Heart right ventricle (tissue), 16 donors: ENCODE measurements around the gene SLC34A1. TPM values are rescaled to one million over a fixed set of nuclear protein-coding genes. Genes with fewer than 3 reads are reported as not detected.

Source experiments
- ATAC-seq, 8 donors: fragments of 200-7000 bp; cut with Tn5 transposase; one replicate each; pipeline ENCODE4 v1.9.1; 2020; ENCODE audit warnings: mild to moderate bottlenecking in 8 of 8, moderate library complexity in 8 of 8, moderate number of reproducible peaks in 1 of 8
- DNase-seq, 2 donors: peaks; one replicate each; pipeline ENCODE4 v3.0.0-alpha.2; 2020
- H3K27ac ChIP-seq, 10 donors: fragments of 200-600 bp; sonication (generic) in 2 of 10; one replicate each; pipeline versions ENCODE4 v1.5.0 to v1.8.0; 2020 to 2022; ENCODE audit warnings: mild to moderate bottlenecking in 3 of 10
- H3K27me3 ChIP-seq, 7 donors: fragments of 200-600 bp; one replicate each; pipeline ENCODE4 v1.8.0; 2021 to 2022; ENCODE audit warnings: mild to moderate bottlenecking in 2 of 7
- H3K36me3 ChIP-seq, 9 donors: fragments of 200-600 bp; sonication (generic) in 1 of 9; one replicate each; pipeline versions ENCODE4 v1.5.0 to v1.8.0; 2020 to 2022; ENCODE audit warnings: mild to moderate bottlenecking in 2 of 9
- H3K4me1 ChIP-seq, 9 donors: fragments of 200-600 bp; sonication (generic) in 1 of 9; one replicate each; pipeline versions ENCODE4 v1.5.0 to v1.8.0; 2020 to 2022; ENCODE audit warnings: mild to moderate bottlenecking in 4 of 9
- H3K4me3 ChIP-seq, 10 donors: fragments of 200-600 bp; sonication (generic) in 2 of 10; one replicate each; pipeline versions ENCODE4 v1.5.0 to v1.8.0; 2020 to 2022; ENCODE audit warnings: mild to moderate bottlenecking in 7 of 10, moderate library complexity in 2 of 10
- H3K9me3 ChIP-seq, 11 donors: fragments of 200-600 bp in 10 of 11; sonication (generic) in 2 of 11; one replicate each; pipeline versions ENCODE4 v1.5.0 to v1.8.0; 2013 to 2022; ENCODE audit warnings: mild to moderate bottlenecking in 2 of 11, control low read depth in 1 of 11, moderate library complexity in 1 of 11
- CTCF ChIP-seq, 9 donors: fragments of 200-600 bp; sonication (generic) in 2 of 9; IDR thresholded peaks; one replicate each; pipeline versions ENCODE4 v1.5.0 to v1.8.0; 2021 to 2022; ENCODE audit warnings: antibody characterized with exemption in 9 of 9, mild to moderate bottlenecking in 5 of 9, moderate library complexity in 1 of 9
- WGBS, 2 donors: extraction: QIAGEN DNeasy Blood & Tissue Kit; methylation state at CpG; one replicate each; pipeline ENCODE4 v1.1.7; 2013; ENCODE audit warnings: inconsistent platforms in 1 of 2; 5-methylcytosine and 5-hydroxymethylcytosine counted together
- intact Hi-C, 10 donors: fragments of 100-400 bp; cut with DNase I; formaldehyde crosslinking; loops; one replicate each; pipeline versions ENCODE4 v1.11.1 to v1.14.2; 2022
- polyA plus RNA-seq, 2 donors: library from polyadenylated mRNA; stranded (reverse); fragments of 200-250 nt; gene quantifications; one replicate each; pipeline ENCODE4 v1.2.3, GENCODE V29; 2013
- total RNA-seq, 10 donors: library from RNA; stranded (reverse); fragmentation: NEBNext Ultra II Directional in 3 of 10; extraction: Animal tissue kit (Norgen Biotek cat#: 25700) in 3 of 10; gene quantifications; one replicate each; pipeline versions ENCODE4 v1.2.1 to v1.2.4, GENCODE V29; 2021 to 2023
- donor health status: Arrhythmogenic right ventricular cardiomyopathy.
- donor health status: ischemic (EF 13 %, LVEDD 7.1; RV severe dilation, severe dysfunction).
- donor health status: healthy with polysubstance abuse.
- donor health status: DM: no; HTN: yes; CAD: no.
- donor health status: DM: no; HTN: no; CAD: no.
- donor health status: ischemic (EF 25% LVEDD 6.9; RV normal size, moderate dysfunction).
- donor health status: ischemic (EF 25% LVEDD 5.7; RV mildly dilated, moderate dysfunction).
- donor health status: healthy.
- donor health status: DM: yes; HTN: yes; CAD: no.
- donor health status: Ischemic cardiomyopathy.
- donor health status: ischemic (EF 35%, LVEDD 5.7; RV mildly dilated, moderate dysfunction).
- donor health status: nonischemic (EF 11% LVEDD 7.7; RV severe dilation, severe dysfunction).
- donor health status: DM: yes; HTN: yes; CAD: no.
- donor health status: PGD.
- donor health status: ischemic (EF 29% LVEDD 5.4; RV normal size, mild dysfunction).
- donor health status: nonischemic (EF 23%, LVEDD 6.1; RV moderate dilation, normal function).

The SLC34A1 gene
- total and polyA plus RNA-seq, 12 donors = 0.12 TPM; not detected in 11

DNA sequence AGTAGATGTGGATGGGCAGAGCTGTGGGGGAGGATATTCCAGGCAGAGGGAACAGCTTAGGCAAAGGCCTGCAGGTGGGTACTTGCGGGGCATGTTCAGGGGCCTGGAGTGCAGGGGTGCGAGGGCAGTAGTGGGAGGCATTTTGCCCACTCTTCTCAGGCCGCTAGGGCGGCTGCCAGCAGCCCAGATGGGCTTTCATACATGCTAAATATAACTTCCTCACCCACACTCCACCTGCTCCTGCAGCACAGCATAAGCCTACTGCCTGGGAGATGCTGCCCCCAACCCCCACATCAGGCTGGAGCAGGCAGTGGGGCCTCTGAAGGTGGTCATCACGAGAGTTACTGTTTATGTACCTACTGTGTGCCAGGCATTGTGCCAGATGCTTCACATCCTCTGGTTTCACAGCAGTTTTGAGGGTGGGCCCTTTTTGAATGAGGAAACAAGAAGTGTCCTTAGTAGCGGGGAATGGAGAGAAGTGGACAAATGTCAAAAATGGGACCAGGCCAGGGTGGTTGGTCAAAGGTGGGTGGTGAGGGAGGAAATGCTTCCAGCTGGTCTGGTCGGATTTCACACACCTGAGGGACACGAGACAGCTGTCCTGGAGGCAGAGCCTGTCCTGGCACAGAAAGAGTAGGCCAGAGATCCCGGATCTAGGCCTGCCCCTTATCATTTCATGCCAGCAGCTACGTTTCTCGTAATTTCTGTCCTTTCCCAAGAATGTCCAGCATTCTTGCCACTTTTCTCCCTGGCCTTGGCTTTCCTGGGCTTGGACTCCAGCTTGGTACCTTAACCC is 14.4 kb upstream of the SLC34A1 start:
- Histone ChIP-seq H3K4me1 (peaks cover 3 to 61% (median 18%) of the 10 kb centered on the region in 9 donors), H3K27ac (no peak overlapping the region), H3K4me3 (no peak overlapping the region), H3K27me3 (no peaks in the 10 kb centered on the region), H3K9me3 (no peaks in the 10 kb centered on the region), H3K36me3 (peaks cover 0 to 39% (median 0%) of the 10 kb centered on the region in 9 donors)
- no peak for TF ChIP-seq CTCF (IDR thresholded peaks at IDR 0.05)
- DNase-seq (no peak), ATAC-seq (peak in 1 of 8 donors; percentile 3)
- intact Hi-C loops = loop anchor here in 4 of 10 donors (5.0 to 10.0 kb wide), 4 partner anchors 43 to 255 kb away; partner anchors contain the start of gene MXD3 (in 1 of the 4)
- 65 to 76% methylated on average over 11 of the region's 11 CpGs for WGBS, 2 donors

- DNase-seq (peak; percentile 66 to 72), ATAC-seq (peak; percentile 42 to 65 (median 58))
- Histone ChIP-seq H3K27me3 (no peaks in the 10 kb centered on the region), H3K4me1 (peaks cover 3 to 59% (median 18%) of the 10 kb centered on the region in 9 donors), H3K9me3 (no peaks in the 10 kb centered on the region), H3K27ac (peak overlapping the region in 2 of 10 donors; percentile 31 to 75), H3K4me3 (peak overlapping the region in 9 of 10 donors; percentile 14 to 58 (median 41)), H3K36me3 (peaks cover 0 to 37% (median 0%) of the 10 kb centered on the region in 9 donors)
- peak in 8 of 9 donors; percentile 11 to 60 (median 44) for TF ChIP-seq CTCF (IDR thresholded peaks at IDR 0.05)
- intact Hi-C loops = loop anchor here in 2 of 10 donors (5.0 to 10.0 kb wide), 2 partner anchors 43 to 46 kb away; no protein-coding TSS in a partner anchor
- 13 to 15% methylated on average over 28 to 42 of the region's 42 CpGs for WGBS, 2 donors
Observed at GRCh38 chr5:177370488-177371119, 13.6 kb upstream of the SLC34A1 start.

DNA sequence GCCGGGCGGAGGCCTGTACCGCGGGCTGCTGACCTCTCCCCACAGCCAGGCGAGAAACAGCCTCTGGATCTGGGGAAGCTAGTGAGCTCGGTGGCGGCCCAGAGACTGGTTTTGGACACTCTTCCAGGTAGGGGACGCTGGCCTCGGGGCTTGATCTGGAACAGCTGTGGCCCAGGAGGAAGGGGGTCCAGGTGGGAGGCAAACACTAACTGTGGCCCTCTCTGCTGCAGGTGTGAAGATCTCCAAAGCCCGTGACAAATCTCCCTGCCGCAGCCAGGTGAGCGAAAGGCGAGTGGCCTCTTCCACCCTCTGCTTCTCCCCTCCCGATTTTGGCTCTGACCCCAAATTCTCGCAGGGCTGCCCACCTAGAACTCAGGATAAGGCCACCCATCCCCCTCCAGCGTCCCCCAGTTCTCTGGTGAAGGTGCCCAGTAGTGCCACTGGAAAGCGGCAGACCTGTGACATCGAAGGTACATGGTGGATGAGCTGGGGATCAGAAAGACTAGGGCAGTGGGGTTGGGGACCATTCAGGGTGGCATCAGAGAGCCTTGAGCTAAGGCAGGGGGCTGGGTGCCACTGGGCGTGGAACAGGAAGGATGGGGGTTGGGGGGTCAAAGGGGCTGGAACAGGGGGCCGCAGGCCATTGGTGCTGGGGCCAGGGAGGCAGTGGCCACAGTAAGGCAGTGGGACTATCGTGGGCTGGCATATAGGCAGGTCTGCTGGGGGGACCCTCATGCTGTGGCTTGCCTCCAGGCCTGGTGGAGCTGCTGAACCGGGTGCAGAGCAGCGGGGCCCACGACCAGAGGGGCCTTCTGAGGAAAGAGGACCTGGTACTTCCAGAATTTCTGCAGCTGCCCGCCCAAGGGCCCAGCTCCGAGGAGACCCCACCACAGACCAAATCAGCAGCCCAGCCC is 12.9 kb upstream of the SLC34A1 start:
- peak overlapping the region in 2 of 10 donors; percentile 31 to 75 for H3K27ac ChIP-seq
- intact Hi-C loops = loop anchor here in 2 of 10 donors (5.0 to 10.0 kb wide), 2 partner anchors 44 to 47 kb away; no protein-coding TSS in a partner anchor
- H3K4me3 ChIP-seq = peak overlapping the region in 9 of 10 donors; percentile 14 to 58 (median 41)
- TF ChIP-seq CTCF (IDR thresholded peaks at IDR 0.05) = no peak
- no peaks in the 10 kb centered on the region for H3K9me3 ChIP-seq
- ATAC-seq = no peak
- no peaks in the 10 kb centered on the region for H3K27me3 ChIP-seq
- H3K36me3 ChIP-seq = peaks cover 0 to 37% (median 0%) of the 10 kb centered on the region in 9 donors
- 64 to 76% methylated on average over 21 to 26 of the region's 26 CpGs for WGBS, 2 donors
- H3K4me1 ChIP-seq = peaks cover 3 to 52% (median 17%) of the 10 kb centered on the region in 9 donors
- DNase-seq = no peak
